IMR-90 (cell line): Measurements from ENCODE around the gene NOTCH2. TPM values are rescaled to one million over a fixed set of nuclear protein-coding genes. Genes with fewer than 3 reads are reported as not detected.

Experiments used
- ATAC-seq: fragments of 200-7000 bp; cut with Tn5 transposase; 2 replicates; pipeline ENCODE4 v1.9.1; 2020; ENCODE audit warnings: low read depth, mild to moderate bottlenecking, moderate library complexity
- BruUV-seq: library from RNA; stranded (reverse); fragments of 400-500 nt; replicated peaks from 2 replicates; lab custom pipeline; 2021; lab: Mats Ljungman, UMichigan
- CTCF ChIA-PET: fragments of 300-600 bp; formaldehyde crosslinking; extraction: SDS; loops from one replicate; lab custom pipeline; 2021; ENCODE audit warnings: antibody characterized with exemption; lab: Yijun Ruan, JAX
- POLR2A ChIA-PET: fragments of 300-600 bp; sonication (Branson Sonifier 250); formaldehyde crosslinking; loops from one replicate; lab custom pipeline; 2022; ENCODE audit warnings: antibody characterized with exemption; ENCODE audit not compliant: unreplicated experiment; lab: Charles Lee
- DNase-seq: peaks from one replicate; pipeline ENCODE4 v3.0.0; 2013
- H2AFZ ChIP-seq: replicated peaks from 2 replicates; pipeline ENCODE3; 2013; ENCODE audit warnings: low read length, mild to moderate bottlenecking; ENCODE audit not compliant: poor library complexity
- H2AK5ac ChIP-seq: 2 replicates; pipeline ENCODE4 v1.6.1; 2013; ENCODE audit warnings: low read depth, low read length, inconsistent platforms
- H2AK9ac ChIP-seq: replicated peaks from 2 replicates; pipeline ENCODE3; 2013; ENCODE audit warnings: mild to moderate bottlenecking, low read depth, low read length, moderate library complexity; ENCODE audit not compliant: poor library complexity
- H2BK120ac ChIP-seq: 2 replicates; pipeline ENCODE4 v1.6.1; 2013; ENCODE audit warnings: low read depth, low read length, inconsistent platforms
- H2BK15ac ChIP-seq: 3 replicates; pipeline ENCODE4 v1.6.1; 2013; ENCODE audit warnings: low read depth, low read length, inconsistent platforms
- H2BK20ac ChIP-seq: 2 replicates; pipeline ENCODE4 v1.6.1; 2013; ENCODE audit warnings: low read depth, mild to moderate bottlenecking, inconsistent platforms, low read length, moderate library complexity
- H2BK5ac ChIP-seq: 2 replicates; pipeline ENCODE4 v1.6.1; 2013; ENCODE audit warnings: mild to moderate bottlenecking, low read depth, low read length, inconsistent platforms; ENCODE audit not compliant: poor library complexity, severe bottlenecking
- H3K14ac ChIP-seq: replicated peaks from 2 replicates; pipeline ENCODE4 v1.6.1; 2013; ENCODE audit warnings: low read depth, low read length, inconsistent platforms
- H3K18ac ChIP-seq: 2 replicates; pipeline ENCODE4 v1.6.1; 2013; ENCODE audit warnings: low read depth, low read length, control low read depth
- H3K23ac ChIP-seq: 2 replicates; pipeline ENCODE4 v1.6.1; 2013; ENCODE audit warnings: low read depth, low read length, inconsistent platforms
- H3K27ac ChIP-seq: 2 replicates; pipeline ENCODE4 v1.5.1; 2013; ENCODE audit warnings: mild to moderate bottlenecking, control low read depth, low read length; ENCODE audit not compliant: insufficient read depth
- H3K27me3 ChIP-seq: 2 replicates; pipeline ENCODE4 v1.6.1; 2013; ENCODE audit warnings: low read length; ENCODE audit not compliant: control insufficient read depth, insufficient read depth
- H3K36me3 ChIP-seq: 2 replicates; pipeline ENCODE4 v1.6.1; 2013; ENCODE audit warnings: low read length, mixed read lengths; ENCODE audit not compliant: control insufficient read depth, insufficient read depth
- H3K4ac ChIP-seq: 2 replicates; pipeline ENCODE4 v1.6.1; 2013; ENCODE audit warnings: low read depth, low read length, inconsistent platforms
- H3K4me1 ChIP-seq: 2 replicates; pipeline ENCODE4 v1.6.1; 2013; ENCODE audit warnings: low read length, mixed read lengths; ENCODE audit not compliant: control insufficient read depth, insufficient read depth
- H3K4me2 ChIP-seq: 2 replicates; pipeline ENCODE4 v1.6.1; 2013; ENCODE audit warnings: low read depth, mild to moderate bottlenecking, control low read depth, low read length, moderate library complexity
- H3K4me3 ChIP-seq: 2 replicates; pipeline ENCODE4 v1.5.1; 2013; ENCODE audit warnings: low read depth, mild to moderate bottlenecking, control low read depth, low read length, moderate library complexity; ENCODE audit not compliant: insufficient read depth
- H3K56ac ChIP-seq: 2 replicates; pipeline ENCODE4 v1.6.1; 2013; ENCODE audit warnings: low read length, inconsistent platforms; ENCODE audit not compliant: insufficient read depth; ENCODE audit errors: extremely low read depth
- H3K79me1 ChIP-seq, 2 experiments: 2 replicates each; pipeline ENCODE4 v1.6.1; 2013; ENCODE audit warnings: low read length in 2 of 2, inconsistent platforms in 1 of 2, low read depth in 1 of 2
- H3K9ac ChIP-seq: 2 replicates; pipeline ENCODE4 v1.6.1; 2013; ENCODE audit warnings: low read depth, low read length, control low read depth
- H3K9me1 ChIP-seq: 2 replicates; pipeline ENCODE4 v1.6.1; 2013; ENCODE audit warnings: low read length, inconsistent platforms; ENCODE audit not compliant: insufficient read depth
- H3K9me3 ChIP-seq: 2 replicates; pipeline ENCODE4 v1.6.1; 2013; ENCODE audit warnings: low read length; ENCODE audit not compliant: control insufficient read depth, insufficient read depth
- H4K20me1 ChIP-seq: 2 replicates; pipeline ENCODE4 v1.6.1; 2013; ENCODE audit warnings: low read length, inconsistent platforms; ENCODE audit not compliant: insufficient read depth
- H4K5ac ChIP-seq: 2 replicates; pipeline ENCODE4 v1.6.1; 2013; ENCODE audit warnings: mild to moderate bottlenecking, low read depth, low read length, control low read depth
- H4K8ac ChIP-seq, 2 experiments: 2 replicates each; pipeline ENCODE4 v1.6.1; 2013; ENCODE audit warnings: low read depth in 2 of 2, low read length in 2 of 2, control low read depth in 1 of 2, inconsistent platforms in 1 of 2
- H4K91ac ChIP-seq: 2 replicates; pipeline ENCODE4 v1.6.1; 2013; ENCODE audit warnings: low read depth, low read length, inconsistent platforms; ENCODE audit not compliant: insufficient read depth
- NFE2L2 ChIP-seq: fragments of 150-350 bp; IDR thresholded peaks from 2 replicates; pipeline ENCODE4 v1.6.1; 2016; ENCODE audit warnings: low read depth, mild to moderate bottlenecking, low read length
- WGBS, 2 experiments: methylation state at CpG; one replicate each; pipeline versions ENCODE4 v1.1.5 to v1.1.7; 2013; ENCODE audit warnings: missing lambda C conversion rate in 2 of 2; ENCODE audit not compliant: insufficient read length in 1 of 2; ENCODE audit errors: extremely low coverage in 2 of 2; 5-methylcytosine and 5-hydroxymethylcytosine counted together
- dilution Hi-C: fragments of 300-500 bp; cut with HindIII; formaldehyde crosslinking; loops from one replicate; pipeline ENCODE4 v1.14.3; 2018; ENCODE audit warnings: low sequenced_read_pairs; ENCODE audit not compliant: unreplicated experiment
- in situ Hi-C: fragments of 300-500 bp; cut with MboI; formaldehyde crosslinking; loops from 3 replicates; pipeline ENCODE4 v1.14.3; 2019; ENCODE audit warnings: low sequenced_read_pairs, inconsistent platforms, mixed read lengths
- intact Hi-C: fragments of 100-400 bp; cut with micrococcal nuclease; formaldehyde crosslinking; loops from 2 replicates; pipeline ENCODE4 v1.10.0; 2022
- polyA plus RNA-seq, 3 experiments: library from polyadenylated mRNA; depleted of rRNA; stranded (reverse); fragments of >200 nt; gene quantifications; 2 replicates each; pipeline ENCODE4 v1.2.3, GENCODE V29; 2012; ENCODE audit warnings: low replicate concordance in 1 of 3
- total RNA-seq: library from RNA; depleted of rRNA; stranded (reverse); fragments of >200 nt; gene quantifications from 2 replicates; pipeline ENCODE4 v1.2.3, GENCODE V29; 2012
- TF ChIP-seq, protein P1 (sequence below): fragments of 150-350 bp; IDR thresholded peaks from 2 replicates; pipeline ENCODE4 v1.6.1; 2016; ENCODE audit warnings: low read depth, mild to moderate bottlenecking, low read length, moderate library complexity, borderline replicate concordance

Gene NOTCH2
- total and polyA plus RNA-seq, 2 of the 4 experiments (the other 2 are of a cell fraction) = 40.4 to 131 TPM

DNA sequence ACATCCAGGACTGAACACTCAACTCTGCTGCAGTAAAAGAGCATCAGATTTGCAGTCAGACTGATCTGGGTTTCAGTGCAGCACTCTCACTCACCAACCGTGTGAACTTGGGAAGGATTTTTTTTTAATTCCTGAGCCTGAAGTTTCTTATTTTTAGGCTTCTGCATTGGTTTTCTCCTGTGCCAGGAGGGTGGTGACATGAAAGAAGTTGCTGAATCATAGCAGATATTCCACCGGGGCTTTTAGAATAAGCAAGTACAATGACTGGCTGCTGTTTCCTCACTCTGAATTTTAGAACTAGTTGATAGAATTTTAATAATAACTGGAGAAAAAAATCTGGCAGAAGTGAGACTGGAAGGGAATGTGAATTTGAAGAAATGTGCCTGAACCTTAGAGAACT, 184.8 kb downstream of the NOTCH2 start:
- intact Hi-C loops = no loop called here
- ATAC-seq = no peak
- CTCF ChIA-PET = interaction anchor here (1.3 to 1.8 kb wide), 2 partner anchors 11 kb away, joined by 3 to 6 read pairs; no protein-coding TSS in a partner anchor

More for the DNA sequence above, 184.8 kb downstream of the NOTCH2 start:
- TF ChIP-seq NFE2L2 = peak; percentile 41
- TF ChIP-seq, protein P1, sequence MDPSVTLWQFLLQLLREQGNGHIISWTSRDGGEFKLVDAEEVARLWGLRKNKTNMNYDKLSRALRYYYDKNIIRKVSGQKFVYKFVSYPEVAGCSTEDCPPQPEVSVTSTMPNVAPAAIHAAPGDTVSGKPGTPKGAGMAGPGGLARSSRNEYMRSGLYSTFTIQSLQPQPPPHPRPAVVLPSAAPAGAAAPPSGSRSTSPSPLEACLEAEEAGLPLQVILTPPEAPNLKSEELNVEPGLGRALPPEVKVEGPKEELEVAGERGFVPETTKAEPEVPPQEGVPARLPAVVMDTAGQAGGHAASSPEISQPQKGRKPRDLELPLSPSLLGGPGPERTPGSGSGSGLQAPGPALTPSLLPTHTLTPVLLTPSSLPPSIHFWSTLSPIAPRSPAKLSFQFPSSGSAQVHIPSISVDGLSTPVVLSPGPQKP = no peak
- no TSS peak for BruUV-seq
- H3K18ac ChIP-seq = no peak overlapping the region; the same call in 1 of the 2 replicates
- peaks cover 2% of the 10 kb centered on the region for H3K4me1 ChIP-seq
- peaks cover 4% of the 10 kb centered on the region for H3K9me3 ChIP-seq
- H3K9ac ChIP-seq = no peak overlapping the region
- H2BK5ac ChIP-seq = no peak overlapping the region
- dilution Hi-C loops = no loop called here
- no peak overlapping the region for H3K4me3 ChIP-seq
- H4K91ac ChIP-seq = no peak overlapping the region
- H2AK5ac ChIP-seq = no peak overlapping the region
- H3K27me3 ChIP-seq = peaks cover 2% of the 10 kb centered on the region; the same call in 1 of the 2 replicates
- no peaks in the 10 kb centered on the region for H3K36me3 ChIP-seq
- in situ Hi-C loops = no loop called here
- peak; percentile 15 for DNase-seq
- no peaks in the 10 kb centered on the region for H3K9me1 ChIP-seq
- no peak overlapping the region for H3K23ac ChIP-seq
- no peak overlapping the region for H4K8ac ChIP-seq
- no peak overlapping the region for H3K4ac ChIP-seq
- H3K4me2 ChIP-seq = no peak overlapping the region
- H3K79me1 ChIP-seq = no peaks in the 10 kb centered on the region
- no peak overlapping the region for H2BK20ac ChIP-seq
- no peak overlapping the region for H2BK120ac ChIP-seq
- H2AK9ac ChIP-seq = no peak overlapping the region
- no peak overlapping the region for H4K5ac ChIP-seq
- H4K20me1 ChIP-seq = no peaks in the 10 kb centered on the region
- no peak overlapping the region for H3K14ac ChIP-seq
- H2AFZ ChIP-seq = no peak overlapping the region
- POLR2A ChIA-PET = no interaction called here
- H3K56ac ChIP-seq = no peak overlapping the region
- 0 out of 3 replicates have a peak overlapping the region, but pooled peaks have one; percentile 67 for H2BK15ac ChIP-seq
- no CpG with 5 or more reads among the region's 2 CpGs for WGBS, 2 experiments
- H3K27ac ChIP-seq = no peak overlapping the region
